OCI-LY3 (cell line): ENCODE measurements around the gene KIF23.

Source experiments
- EZH2phosphoT487 ChIP-seq: fragments of 200-600 bp; shearing (Covaris generic); IDR thresholded peaks from 2 replicates; pipeline ENCODE4 v1.6.1; 2018; ENCODE audit warnings: antibody characterized with exemption, mixed run types, low read depth
- TF ChIP-seq, protein P1 (sequence below): fragments of 200-600, 300-600 bp; sonication (generic); IDR thresholded peaks from 2 replicates; pipeline ENCODE4 v1.5.1; 2014; ENCODE audit warnings: antibody characterized with exemption, low read length, low read depth

GRCh38 chr15:69408841-69409240, 5.3 kb upstream of the KIF23 start:
- TF ChIP-seq, protein P1, sequence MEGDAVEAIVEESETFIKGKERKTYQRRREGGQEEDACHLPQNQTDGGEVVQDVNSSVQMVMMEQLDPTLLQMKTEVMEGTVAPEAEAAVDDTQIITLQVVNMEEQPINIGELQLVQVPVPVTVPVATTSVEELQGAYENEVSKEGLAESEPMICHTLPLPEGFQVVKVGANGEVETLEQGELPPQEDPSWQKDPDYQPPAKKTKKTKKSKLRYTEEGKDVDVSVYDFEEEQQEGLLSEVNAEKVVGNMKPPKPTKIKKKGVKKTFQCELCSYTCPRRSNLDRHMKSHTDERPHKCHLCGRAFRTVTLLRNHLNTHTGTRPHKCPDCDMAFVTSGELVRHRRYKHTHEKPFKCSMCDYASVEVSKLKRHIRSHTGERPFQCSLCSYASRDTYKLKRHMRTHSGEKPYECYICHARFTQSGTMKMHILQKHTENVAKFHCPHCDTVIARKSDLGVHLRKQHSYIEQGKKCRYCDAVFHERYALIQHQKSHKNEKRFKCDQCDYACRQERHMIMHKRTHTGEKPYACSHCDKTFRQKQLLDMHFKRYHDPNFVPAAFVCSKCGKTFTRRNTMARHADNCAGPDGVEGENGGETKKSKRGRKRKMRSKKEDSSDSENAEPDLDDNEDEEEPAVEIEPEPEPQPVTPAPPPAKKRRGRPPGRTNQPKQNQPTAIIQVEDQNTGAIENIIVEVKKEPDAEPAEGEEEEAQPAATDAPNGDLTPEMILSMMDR = no peak
- TF ChIP-seq EZH2phosphoT487 = no peak
